ENCODE measurements around the gene ILDR2. TPM values are rescaled to one million over a fixed set of nuclear protein-coding genes. Genes with fewer than 3 reads are reported as not detected.

ILDR2 gene
- total RNA-seq, 1 donor from 2014 or later, result 7.8 TPM

GRCh38 chr1:166972193-166972592 lies 3.1 kb downstream of the ILDR2 start:
- H3K27me3 Mint-ChIP-seq (ENCODE audit: low read depth, unreplicated experiment), result peaks cover 54% of the 10 kb centered on the region
- no peak for FAIRE-seq

GRCh38 chr1:166971252-166971651 lies 4.1 kb downstream of the ILDR2 start:
- H3K4me1 ChIP-seq (ENCODE audit: insufficient read depth, low read length), result no peaks in the 10 kb centered on the region
- no peak overlapping the region for H3K9ac ChIP-seq (ENCODE audit: low read length)
- Mint-ChIP-seq H3K4me3 (ENCODE audit: unreplicated experiment) (no peak overlapping the region), H3K9me3 (ENCODE audit: unreplicated experiment) (peaks cover 5% of the 10 kb centered on the region), H3K27me3 (ENCODE audit: low read depth, unreplicated experiment) (peaks cover 54% of the 10 kb centered on the region), H3K27ac (ENCODE audit: unreplicated experiment) (no peak overlapping the region), H3K36me3 (ENCODE audit: low read depth, unreplicated experiment) (peaks cover 2% of the 10 kb centered on the region), H3K4me1 (ENCODE audit: low read depth, unreplicated experiment) (peaks cover 24% of the 10 kb centered on the region)
- H3K4me2 ChIP-seq (ENCODE audit: low read length), result no peak overlapping the region
- no peaks in the 10 kb centered on the region for H4K20me1 ChIP-seq (ENCODE audit: insufficient read depth, low read length)
- FAIRE-seq, result no peak
- no peak overlapping the region for H3K27ac ChIP-seq (ENCODE audit: low read depth, low read length)
- no peak overlapping the region for H3K4me3 ChIP-seq (ENCODE audit: insufficient read depth, low read depth, low read length)
- no peak overlapping the region for H2AFZ ChIP-seq (ENCODE audit: low read depth, low read length)
- no peaks in the 10 kb centered on the region for H3K9me3 ChIP-seq (ENCODE audit: insufficient read depth, low read depth, low read length)
- no peak for TF ChIP-seq CTCF (IDR thresholded peaks at IDR 0.05; ENCODE audit: insufficient read depth, low read depth, low read length)
- no peaks in the 10 kb centered on the region for H3K36me3 ChIP-seq (ENCODE audit: insufficient read depth, low read length)
- H3K79me2 ChIP-seq (ENCODE audit: insufficient read depth, low read length), result no peaks in the 10 kb centered on the region
- DNase-seq (ENCODE audit: low read depth), result no peak
- H3K27me3 ChIP-seq (ENCODE audit: insufficient read depth, low read length), result peaks cover 69% of the 10 kb centered on the region

More at GRCh38 chr1:166972193-166972592, 3.1 kb downstream of the ILDR2 start:
- Mint-ChIP-seq H3K36me3 (ENCODE audit: low read depth, unreplicated experiment) (peaks cover 2% of the 10 kb centered on the region), H3K4me1 (ENCODE audit: low read depth, unreplicated experiment) (peaks cover 26% of the 10 kb centered on the region), H3K27ac (ENCODE audit: unreplicated experiment) (no peak overlapping the region), H3K4me3 (ENCODE audit: unreplicated experiment) (no peak overlapping the region), H3K9me3 (ENCODE audit: unreplicated experiment) (peaks cover 2% of the 10 kb centered on the region)
- Histone ChIP-seq H3K27me3 (ENCODE audit: insufficient read depth, low read length) (peaks cover 68% of the 10 kb centered on the region), H3K4me2 (ENCODE audit: low read length) (no peak overlapping the region), H3K4me1 (ENCODE audit: insufficient read depth, low read length) (no peaks in the 10 kb centered on the region), H3K9me3 (ENCODE audit: insufficient read depth, low read depth, low read length) (no peaks in the 10 kb centered on the region), H3K27ac (ENCODE audit: low read depth, low read length) (no peak overlapping the region), H3K36me3 (ENCODE audit: insufficient read depth, low read length) (no peaks in the 10 kb centered on the region), H3K79me2 (ENCODE audit: insufficient read depth, low read length) (no peaks in the 10 kb centered on the region), H2AFZ (ENCODE audit: low read depth, low read length) (no peak overlapping the region), H3K9ac (ENCODE audit: low read length) (no peak overlapping the region), H3K4me3 (ENCODE audit: insufficient read depth, low read depth, low read length) (no peak overlapping the region), H4K20me1 (ENCODE audit: insufficient read depth, low read length) (no peaks in the 10 kb centered on the region)
- no peak for DNase-seq (ENCODE audit: low read depth)
- TF ChIP-seq EZH2 (IDR thresholded peaks at IDR 0.05; ENCODE audit: insufficient read depth, low read length), result no peak
- TF ChIP-seq CTCF (IDR thresholded peaks at IDR 0.05; ENCODE audit: insufficient read depth, low read depth, low read length), result no peak

- Mint-ChIP-seq H3K36me3 (ENCODE audit: low read depth, unreplicated experiment) (peaks cover 2% of the 10 kb centered on the region), H3K4me3 (ENCODE audit: unreplicated experiment) (no peak overlapping the region), H3K27me3 (ENCODE audit: low read depth, unreplicated experiment) (peaks cover 44% of the 10 kb centered on the region), H3K4me1 (ENCODE audit: low read depth, unreplicated experiment) (peaks cover 14% of the 10 kb centered on the region), H3K27ac (ENCODE audit: unreplicated experiment) (no peak overlapping the region), H3K9me3 (ENCODE audit: unreplicated experiment) (peaks cover 5% of the 10 kb centered on the region)
- Histone ChIP-seq H3K4me2 (ENCODE audit: low read length) (no peak overlapping the region), H2AFZ (ENCODE audit: low read depth, low read length) (no peak overlapping the region), H3K9ac (ENCODE audit: low read length) (no peak overlapping the region), H3K36me3 (ENCODE audit: insufficient read depth, low read length) (no peaks in the 10 kb centered on the region), H3K9me3 (ENCODE audit: insufficient read depth, low read depth, low read length) (no peaks in the 10 kb centered on the region), H3K4me3 (ENCODE audit: insufficient read depth, low read depth, low read length) (no peak overlapping the region), H3K27ac (ENCODE audit: low read depth, low read length) (no peak overlapping the region), H3K79me2 (ENCODE audit: insufficient read depth, low read length) (no peaks in the 10 kb centered on the region), H4K20me1 (ENCODE audit: insufficient read depth, low read length) (no peaks in the 10 kb centered on the region), H3K4me1 (ENCODE audit: insufficient read depth, low read length) (no peaks in the 10 kb centered on the region), H3K27me3 (ENCODE audit: insufficient read depth, low read length) (peaks cover 63% of the 10 kb centered on the region)
- no peak for FAIRE-seq
- TF ChIP-seq EZH2 (IDR thresholded peaks at IDR 0.05; ENCODE audit: insufficient read depth, low read length), result no peak
- no peak for TF ChIP-seq CTCF (IDR thresholded peaks at IDR 0.05; ENCODE audit: insufficient read depth, low read depth, low read length)
- no peak for DNase-seq (ENCODE audit: low read depth)
These were observed 6.2 kb downstream of the ILDR2 start for GRCh38 chr1:166969074-166969677.
